Measurements from ENCODE around the gene EEFSEC.

DNA sequence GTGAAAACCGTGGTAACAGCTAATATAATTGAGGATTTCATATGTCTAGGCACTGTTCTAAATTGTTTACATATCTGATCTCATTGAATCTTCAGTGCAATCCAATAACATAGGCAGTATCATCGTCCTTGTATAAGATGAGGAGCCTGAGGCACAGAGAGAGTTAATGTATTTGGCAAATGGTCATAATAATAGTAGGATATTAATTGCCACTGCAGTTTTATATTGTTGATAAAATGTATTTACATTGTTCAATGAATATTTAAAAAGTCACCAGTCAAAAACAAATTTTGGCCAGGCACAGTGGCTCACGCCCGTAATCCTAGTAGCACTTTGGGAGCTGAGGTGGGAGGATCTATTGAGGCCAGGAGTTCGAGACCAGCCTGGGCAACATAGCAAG lies 88.5 kb downstream of the EEFSEC start:
- TF ChIP-seq, protein P1, sequence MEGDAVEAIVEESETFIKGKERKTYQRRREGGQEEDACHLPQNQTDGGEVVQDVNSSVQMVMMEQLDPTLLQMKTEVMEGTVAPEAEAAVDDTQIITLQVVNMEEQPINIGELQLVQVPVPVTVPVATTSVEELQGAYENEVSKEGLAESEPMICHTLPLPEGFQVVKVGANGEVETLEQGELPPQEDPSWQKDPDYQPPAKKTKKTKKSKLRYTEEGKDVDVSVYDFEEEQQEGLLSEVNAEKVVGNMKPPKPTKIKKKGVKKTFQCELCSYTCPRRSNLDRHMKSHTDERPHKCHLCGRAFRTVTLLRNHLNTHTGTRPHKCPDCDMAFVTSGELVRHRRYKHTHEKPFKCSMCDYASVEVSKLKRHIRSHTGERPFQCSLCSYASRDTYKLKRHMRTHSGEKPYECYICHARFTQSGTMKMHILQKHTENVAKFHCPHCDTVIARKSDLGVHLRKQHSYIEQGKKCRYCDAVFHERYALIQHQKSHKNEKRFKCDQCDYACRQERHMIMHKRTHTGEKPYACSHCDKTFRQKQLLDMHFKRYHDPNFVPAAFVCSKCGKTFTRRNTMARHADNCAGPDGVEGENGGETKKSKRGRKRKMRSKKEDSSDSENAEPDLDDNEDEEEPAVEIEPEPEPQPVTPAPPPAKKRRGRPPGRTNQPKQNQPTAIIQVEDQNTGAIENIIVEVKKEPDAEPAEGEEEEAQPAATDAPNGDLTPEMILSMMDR (conservative IDR thresholded peaks at IDR 0.05; ENCODE audit: low read depth in 2 of 2), result no peak
- TF ChIP-seq STAT1 (IDR thresholded peaks at IDR 0.05; ENCODE audit: unreplicated experiment) (no peak), EZH2phosphoT487 (IDR thresholded peaks at IDR 0.05; ENCODE audit: unreplicated experiment) (no peak), POLR2AphosphoS5 (IDR thresholded peaks at IDR 0.05; ENCODE audit: low read depth) (no peak)
